NCI-H146 treated with DMSO at 0.1 percent for 48 hours (cell line): Measurements from ENCODE around the gene EMC7.
"Not testable (repeated sequence)": the region's sequence is repeated elsewhere in the genome, so short reads cannot be mapped to it uniquely, and the experiment has no call there.

ENCODE experiments used
- DNase-seq: peaks from one replicate; lab custom pipeline; 2025; ENCODE audit not compliant: unreplicated experiment; lab: John Stamatoyannopoulos, UW

EMC7 gene

DNA sequence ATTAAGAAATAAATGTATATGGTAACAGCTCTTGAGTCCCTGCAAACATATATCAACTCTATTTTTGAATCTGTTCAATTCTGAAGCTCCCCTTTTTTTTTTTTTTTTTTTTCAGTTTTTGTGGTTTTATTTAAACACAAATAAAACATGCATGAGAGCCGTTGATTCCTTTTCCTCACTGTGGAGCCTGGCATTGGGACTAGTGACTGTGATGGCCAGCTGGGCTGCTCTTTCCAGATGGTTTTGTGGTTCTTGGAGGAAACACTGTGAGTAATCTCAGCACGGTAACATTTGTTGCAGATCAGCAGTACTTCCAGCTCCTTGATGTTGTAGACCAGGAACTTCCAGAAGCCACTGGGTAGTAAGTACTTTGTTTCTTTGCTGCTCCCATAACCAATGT is 15.9 kb downstream of the EMC7 start:
- DNase-seq: no peak

DNA sequence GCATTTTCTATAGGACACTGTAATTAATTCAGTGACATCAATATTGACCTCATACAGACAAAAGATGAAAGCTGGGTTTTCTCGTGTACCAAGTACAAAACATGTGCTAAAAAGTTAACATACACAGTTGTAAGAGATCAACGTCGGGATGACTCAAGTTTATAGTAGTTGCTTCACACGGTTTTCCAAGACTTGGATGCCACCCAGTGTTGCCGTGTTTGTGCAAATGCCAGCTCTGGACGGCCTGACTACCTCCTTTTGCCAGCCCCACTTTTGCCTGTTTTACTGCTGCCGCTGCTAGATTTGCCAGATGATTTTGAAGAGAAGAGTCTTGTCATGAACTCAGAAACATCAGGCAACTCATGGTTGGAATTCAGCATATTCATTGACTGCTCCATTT is 17.6 kb downstream of the EMC7 start:
- no peak for DNase-seq

DNA sequence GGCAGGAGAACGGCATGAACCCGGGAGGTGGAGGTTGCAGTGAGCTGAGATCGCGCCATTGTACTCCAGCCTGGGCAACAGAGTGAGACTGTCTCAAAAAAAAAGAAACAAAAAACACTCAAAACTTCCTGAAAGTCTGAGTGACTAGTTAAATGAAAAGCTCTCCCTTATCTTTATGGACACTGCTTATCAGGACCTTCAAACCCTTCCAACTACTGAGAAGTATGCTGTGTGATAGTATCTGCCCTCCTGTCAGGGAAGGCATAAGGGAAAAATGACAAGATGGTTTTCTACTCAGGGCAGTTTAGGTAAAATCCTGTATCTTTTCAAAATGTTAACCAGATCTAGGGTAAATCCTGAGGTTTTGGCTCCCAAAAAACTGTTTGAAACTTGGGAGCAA is 21.8 kb downstream of the EMC7 start:
- no peak for DNase-seq

DNA sequence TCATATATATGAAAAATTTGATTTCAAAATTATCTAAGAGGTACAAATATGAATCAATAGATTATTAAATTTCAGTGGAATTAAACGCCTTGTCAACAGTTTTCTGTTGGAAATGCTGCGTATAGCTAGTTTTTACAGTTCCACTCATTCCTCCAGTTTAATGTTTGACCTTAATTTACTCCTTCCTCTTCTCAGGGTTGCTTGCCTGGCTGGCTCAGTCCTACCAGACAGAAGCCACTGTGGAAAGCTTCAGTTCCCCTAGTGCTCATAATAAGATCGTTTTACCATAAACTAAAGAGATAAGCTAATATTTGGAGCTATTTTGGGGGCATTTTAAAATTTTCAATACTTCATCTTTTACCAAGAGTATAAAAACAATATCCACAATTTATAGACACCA is 22.8 kb downstream of the EMC7 start:
- DNase-seq: no peak

DNA sequence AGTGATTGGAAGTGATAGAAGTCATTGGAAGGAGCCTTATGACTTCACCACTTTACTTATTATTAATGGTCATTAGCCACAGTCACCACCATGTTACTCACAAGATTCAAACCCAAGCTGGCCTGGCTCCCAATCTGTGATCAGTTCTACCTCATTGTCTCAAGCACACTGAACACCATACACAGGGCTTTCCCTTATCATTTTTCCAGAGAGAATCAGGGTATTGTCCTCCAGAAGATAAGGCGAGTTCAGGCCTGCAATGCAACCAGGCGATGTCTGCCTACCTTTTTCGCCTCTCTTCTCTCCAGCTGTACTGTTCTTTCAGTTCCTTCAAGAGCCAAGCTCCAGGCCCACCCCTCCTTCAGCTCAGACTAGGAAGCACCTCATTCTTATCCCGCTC is 24.9 kb downstream of the EMC7 start:
- no peak for DNase-seq

DNA sequence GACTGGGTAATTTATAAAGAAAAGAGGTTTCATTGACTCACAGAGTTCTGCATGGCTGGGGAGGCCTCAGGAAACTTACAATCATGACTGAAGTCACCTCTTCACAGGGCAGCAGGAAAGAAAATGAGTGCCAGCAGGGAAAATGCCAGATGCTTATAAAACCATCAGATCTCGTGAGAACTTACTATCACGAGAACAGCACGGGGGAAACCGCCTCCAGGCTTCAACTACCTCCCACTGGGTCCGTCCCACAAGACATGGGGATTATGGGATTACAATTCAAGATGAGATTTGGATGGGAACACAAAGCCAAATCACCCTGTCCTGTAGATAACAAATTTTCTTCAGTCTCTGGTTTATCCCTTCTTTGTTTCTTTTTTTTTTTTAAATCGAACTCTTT is 31.7 kb downstream of the EMC7 start:
- no peak for DNase-seq

DNA sequence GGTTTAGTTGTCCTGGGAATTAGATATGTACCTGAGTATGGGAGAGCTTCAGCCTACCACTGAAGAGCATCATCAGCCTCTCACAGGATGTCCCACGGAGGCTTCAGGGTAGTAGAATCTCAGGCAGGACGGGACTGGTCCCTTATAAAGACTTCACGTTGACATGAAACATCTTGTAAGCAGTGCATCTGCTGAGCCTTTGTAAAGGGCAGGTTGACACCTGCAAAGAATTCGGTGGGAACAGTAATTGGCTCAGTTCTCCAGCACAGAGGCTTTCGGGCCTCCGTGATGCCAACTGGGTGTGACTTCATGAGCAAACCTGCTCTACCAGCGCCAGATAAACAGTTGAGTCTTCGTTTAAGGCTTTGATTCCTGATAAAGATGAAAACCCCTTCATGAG is 35.7 kb downstream of the EMC7 start:
- DNase-seq: no peak

DNA sequence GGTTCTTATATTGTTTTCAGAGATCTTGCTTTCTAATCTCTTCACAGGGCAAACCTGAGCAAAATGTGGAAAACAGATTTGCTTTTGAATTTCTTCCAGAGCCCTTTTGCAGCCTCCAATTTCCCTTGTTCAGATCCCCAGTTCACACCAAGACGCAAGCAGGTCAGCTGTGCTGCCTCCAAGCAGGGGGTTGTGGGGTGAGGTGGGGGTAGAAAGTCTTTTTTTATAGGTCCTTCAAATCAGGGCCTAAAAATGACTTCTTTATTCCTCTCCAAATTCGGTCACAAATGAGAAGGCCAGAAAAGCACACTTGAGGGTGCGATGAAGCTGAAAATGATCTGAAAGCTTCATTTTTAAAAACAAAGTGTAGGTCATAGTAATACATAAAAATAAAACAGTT is 36.4 kb downstream of the EMC7 start:
- no peak for DNase-seq

DNA sequence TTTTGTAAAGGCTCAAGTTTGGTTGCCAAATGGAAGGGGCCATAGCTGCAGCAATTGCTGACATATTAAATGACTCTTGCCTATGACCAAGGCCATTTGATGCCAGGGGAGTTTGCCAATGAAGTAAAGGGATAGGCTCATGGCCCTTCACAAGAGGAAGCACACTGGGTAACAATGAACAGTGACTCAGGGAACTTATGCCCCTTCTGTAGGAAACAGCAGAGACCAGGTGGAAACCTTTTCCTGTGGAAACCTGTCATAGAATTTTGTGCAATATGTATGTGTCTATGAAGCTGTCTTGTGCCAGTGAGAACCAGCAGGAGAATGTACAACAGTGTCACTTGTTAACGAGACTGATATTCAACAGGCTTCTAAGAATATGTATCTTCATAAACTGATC is 37.2 kb downstream of the EMC7 start:
- DNase-seq: no peak

DNA sequence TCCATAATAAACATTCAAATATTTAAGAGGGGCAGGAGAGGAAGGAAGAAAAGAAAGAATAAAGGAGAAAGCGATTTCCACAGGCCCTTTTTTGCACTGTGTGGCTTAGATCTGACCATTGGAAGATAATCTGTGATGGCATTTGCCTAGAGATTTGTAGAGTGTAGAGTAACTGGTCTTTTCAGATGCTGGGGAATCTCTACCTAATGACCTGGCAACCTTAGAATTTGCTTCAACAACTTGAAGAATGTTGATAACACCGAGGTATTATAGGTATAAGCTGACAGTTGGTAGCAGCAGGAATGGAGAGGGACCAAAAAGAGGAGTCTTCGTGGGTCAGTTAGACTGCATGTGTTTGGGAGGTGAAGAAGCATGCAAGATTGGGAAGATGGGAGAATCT is 41.7 kb downstream of the EMC7 start:
- no peak for DNase-seq

DNA sequence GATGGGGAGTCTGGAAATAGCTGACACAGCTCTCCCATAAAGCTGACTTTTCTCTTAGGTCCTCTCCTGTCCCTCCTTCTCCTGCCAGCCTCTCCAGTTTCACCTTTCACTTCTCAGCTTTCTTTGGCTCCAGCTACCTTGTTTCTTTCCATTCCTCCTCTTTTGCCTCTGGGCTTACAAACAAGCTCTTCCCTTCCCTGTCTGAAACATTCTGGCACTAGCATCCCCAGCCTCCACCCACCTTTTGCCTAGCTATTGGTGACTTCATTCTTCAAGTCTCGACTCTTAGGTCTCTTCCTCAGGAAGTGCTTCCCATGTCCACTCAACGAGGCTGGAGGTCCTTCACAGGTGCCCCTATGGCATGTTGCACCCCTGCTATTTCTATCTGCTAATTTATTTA is 42.2 kb downstream of the EMC7 start:
- no peak for DNase-seq

DNA sequence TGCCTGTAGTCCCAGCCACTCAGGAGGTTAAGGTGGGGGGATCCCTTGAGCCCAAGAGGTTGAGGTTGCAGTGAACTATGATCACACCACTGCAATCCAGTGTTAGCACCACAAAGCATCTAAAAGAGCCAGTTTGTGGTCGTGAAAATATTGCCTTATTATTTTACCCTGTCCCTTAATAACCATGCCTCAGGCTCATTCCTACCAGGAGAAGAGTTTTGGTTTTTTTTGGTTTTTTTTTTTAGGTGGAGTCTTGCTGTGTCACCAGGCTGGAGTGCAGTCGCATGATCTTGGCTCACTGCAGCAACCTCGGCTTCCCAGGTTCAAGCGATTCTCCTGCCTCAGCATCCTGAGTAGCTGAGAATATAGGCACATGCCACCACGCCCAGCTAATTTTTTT is 44.8 kb downstream of the EMC7 start:
- no peak for DNase-seq

DNA sequence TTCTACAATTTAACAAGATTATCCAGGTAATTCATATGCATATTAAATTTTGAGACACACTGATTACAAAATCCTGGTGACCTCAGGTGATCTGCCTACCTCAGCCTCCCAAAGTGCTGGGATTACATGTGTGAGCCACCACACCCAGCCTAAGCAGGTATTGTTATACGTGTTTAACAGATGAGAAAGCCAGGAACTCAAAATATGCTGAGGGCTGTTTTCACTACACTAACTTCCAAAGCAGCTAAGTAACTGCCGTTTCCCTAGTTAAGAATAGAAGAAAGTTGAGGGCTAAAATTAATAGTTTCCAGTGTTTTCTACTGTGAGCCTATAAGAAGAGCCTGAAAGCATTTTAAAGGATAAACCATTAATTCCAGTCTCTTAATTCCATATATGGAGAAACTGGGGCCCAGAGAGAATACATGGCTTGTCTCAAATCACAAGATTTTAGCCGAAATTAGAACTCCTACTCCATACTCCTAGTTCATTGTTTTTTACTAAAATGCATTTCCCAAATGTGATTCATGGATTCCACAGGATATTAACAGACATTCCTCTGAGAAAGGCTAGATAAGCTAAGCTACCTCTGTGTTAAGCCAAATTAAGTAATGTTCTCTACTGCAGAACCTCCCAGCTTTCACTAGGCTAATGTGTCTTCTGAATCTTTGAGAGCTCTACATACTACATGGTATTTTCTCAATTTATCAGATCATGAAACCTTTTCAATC is 45.6 kb downstream of the EMC7 start:
- no peak for DNase-seq

DNA sequence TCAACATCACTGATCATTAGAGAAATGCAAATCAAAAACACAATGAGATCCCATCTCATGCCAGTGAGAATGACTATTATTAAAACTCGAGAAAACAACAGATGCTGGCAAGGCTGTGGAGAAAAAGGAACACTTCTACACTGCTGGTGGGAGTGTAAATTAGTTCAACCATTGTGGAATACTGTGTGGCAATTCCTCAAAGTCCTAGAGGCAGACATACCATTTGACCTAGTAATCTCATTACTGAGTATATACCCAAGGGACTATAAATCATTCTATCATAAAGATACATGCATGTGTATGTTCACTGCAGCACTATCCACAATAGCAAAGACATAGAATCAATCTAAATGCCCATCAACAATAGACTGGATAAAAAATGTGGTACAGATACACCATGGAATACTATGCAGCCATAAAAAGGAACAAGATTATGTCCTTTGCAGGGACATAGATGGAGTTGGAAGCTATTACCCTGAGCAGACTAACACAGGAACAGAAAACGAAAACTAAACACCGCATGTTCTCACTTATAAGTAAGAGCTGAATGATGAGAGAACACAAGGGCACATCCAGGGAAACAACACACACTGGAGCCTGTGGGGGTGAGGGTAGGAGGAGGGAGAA is 47.5 kb downstream of the EMC7 start:
- DNase-seq: no peak

DNA sequence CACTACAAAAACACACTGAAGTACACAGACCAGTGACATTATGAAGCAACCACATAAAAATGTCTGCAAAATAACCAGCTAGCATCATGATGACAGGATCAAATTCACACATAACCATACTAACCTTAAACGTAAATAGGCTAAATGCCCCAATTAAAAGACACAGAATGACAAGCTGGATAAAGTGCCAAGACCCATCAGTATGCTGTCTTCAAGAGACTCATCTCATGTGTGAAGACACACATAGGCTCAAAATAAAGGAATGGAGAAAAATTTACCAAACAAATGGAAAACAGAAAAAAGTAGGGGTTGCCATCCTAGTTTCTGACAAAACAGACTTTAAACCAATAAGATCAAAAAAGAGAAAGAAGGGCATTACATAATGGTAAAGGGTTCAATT is 51.3 kb downstream of the EMC7 start:
- not testable (repeated sequence) for DNase-seq

DNA sequence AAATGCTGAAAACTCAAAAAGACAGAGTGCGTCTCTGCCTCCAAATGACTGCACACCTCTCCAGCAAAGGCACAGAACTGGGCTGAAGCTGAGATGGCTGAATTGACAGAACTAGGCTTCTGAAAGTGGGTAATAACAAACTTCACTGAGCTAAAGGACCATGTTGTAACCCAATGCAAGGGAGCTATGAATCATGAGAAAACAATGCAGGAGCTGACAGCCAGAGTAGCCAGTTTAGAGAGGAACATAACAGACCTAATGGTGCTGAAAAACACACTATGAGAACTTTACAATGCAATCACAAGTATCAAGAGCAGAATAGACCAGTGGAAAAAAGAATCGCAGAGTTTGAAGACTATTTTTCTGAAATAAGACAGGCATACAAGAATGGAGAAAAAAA is 52.5 kb downstream of the EMC7 start:
- DNase-seq: no peak

DNA sequence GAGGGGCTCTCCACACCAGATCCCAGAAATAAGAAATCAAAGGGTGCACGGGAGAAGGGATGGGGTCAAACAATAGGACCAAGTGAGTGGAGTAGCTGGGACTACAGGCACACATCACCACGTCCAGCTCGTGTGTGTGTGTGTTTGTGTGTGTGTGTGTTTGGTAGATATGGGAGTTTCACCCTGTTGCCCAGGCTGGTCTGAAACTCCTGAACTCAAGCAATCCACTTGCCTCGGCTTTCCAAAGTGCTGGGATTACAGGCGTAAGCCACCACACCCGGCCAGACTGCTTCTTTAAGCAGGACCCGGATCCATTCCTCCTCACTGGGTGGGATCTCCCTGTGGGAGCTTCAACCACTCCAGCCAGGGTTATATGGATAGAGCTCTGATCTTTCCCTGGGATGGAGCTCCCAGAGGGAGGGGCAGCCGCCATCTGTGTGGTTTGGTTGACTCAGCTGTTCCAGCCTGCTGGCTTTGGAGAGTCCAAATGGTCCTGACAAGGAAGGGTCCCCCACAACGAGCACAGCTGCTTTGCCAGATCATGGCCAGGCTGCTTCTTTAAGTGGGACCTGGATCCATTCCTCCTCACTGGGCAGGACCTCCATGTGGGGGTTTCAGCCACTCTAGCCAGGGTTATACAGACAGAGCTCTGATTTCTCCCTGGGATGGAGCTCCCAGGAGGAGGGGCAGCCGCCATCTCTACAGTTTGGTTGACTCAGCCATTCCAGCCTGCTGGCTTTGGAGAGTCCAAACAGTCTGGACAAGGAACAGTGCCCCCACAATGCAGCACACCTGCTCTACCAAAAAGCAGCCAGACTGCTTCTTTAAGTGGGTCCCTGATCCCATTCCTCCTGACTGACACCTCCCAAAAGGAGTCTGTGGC is 53.5 kb downstream of the EMC7 start:
- no peak for DNase-seq

DNA sequence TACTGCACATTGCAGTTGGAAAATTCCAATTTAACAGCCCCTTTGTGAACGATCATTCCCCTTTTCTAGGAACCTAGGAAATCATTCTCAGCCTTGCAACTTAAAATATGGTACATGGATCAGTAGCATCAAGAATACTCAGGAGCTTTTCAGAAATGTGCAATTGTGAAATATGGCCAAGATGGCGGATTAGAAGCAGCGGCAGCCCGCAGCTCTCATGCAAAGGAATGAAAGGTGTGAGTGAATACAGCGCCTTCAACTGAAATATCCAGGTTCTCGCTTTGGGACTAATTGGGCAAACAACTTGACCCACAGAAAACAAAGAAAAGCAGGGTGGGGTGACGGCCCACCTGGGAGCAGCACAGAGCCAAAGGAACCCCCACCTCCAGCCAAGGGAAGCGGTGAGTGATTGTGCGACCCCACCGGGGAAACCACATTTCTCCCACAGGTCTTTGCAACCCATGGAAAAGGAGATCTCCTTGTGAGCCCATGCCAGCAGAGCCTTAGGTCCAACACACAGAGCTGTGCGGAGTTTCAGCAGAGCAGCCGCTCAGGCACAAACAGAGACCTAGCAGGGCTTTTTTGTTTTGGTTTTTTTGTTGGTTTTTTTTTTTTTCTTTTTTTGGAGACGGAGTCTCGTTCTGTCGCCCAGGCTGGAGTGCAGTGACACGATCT is 55.1 kb downstream of the EMC7 start:
- peak; percentile 32 for DNase-seq

DNA sequence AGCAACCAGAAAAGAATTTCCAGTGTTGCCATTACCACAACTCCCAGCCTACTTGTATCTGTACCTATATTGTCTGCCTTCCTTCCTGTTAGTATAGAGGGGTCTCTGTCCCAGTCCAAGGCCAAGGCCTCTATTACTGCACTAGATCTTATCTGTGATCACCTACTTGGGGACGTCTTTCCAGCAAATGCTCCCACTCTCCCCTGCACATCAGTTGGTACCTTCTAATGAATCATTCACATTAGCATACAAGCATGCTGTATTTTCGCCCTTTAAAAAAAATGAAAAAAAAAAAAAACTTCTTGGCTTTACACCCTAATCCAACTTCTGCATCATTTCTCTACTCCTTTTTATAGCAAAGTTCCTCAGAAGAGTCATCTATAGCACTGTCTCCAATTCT is 57.8 kb downstream of the EMC7 start:
- no peak for DNase-seq

DNA sequence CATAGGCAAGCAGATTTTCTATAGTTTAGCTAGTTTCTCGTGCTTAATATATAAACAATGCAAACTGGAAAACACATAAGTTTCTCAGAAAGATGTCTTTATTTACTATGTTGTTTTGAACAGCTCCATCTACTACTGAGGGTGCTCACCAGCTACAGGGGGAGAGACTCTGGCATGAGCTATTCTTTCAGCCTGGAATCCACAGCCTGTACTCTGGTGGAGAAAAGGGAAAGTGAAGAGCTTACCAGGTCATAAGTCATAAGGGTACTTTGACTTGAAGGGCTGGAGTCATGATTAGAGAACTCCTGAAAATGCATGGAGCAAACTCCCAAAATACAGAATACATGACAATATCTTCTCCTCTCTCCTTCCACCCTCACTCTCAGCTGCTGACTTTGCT is 58.3 kb downstream of the EMC7 start:
- DNase-seq: no peak

DNA sequence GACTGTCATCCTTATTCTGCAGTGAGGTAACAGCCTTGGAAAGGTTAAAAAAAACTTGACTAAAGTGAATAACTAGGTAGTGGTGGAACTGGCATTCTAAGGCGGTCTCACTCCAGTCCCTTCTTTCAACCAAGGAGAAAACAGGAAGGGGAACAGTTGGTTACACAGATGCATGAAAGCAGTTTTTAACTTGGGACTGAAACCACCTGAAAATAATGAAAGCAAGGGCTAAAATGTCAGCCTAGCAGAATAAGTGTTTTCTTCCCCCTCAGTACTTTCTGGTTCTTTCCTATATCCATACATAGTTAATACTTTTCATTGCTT is 61.9 kb downstream of the EMC7 start:
- DNase-seq: no peak
